HG03378 (cell line): Measurements from ENCODE around the gene SORL1.

Source experiments
- ATAC-seq: cut with Tn5 transposase; IDR thresholded peaks from one replicate; pipeline ENCODE4 v1.9.1; 2021; ENCODE audit warnings: mild to moderate bottlenecking, moderate library complexity; ENCODE audit not compliant: unreplicated experiment

The SORL1 gene

GRCh38 chr11:121534131-121535093 lies 82.3 kb downstream of the SORL1 start:
- no peak for ATAC-seq

GRCh38 chr11:121535129-121535796 lies 83.1 kb downstream of the SORL1 start:
- no peak for ATAC-seq

GRCh38 chr11:121536126-121536525 lies 84.0 kb downstream of the SORL1 start:
- ATAC-seq, result no peak

GRCh38 chr11:121538054-121538453 lies 85.9 kb downstream of the SORL1 start:
- peak; percentile 67 for ATAC-seq

GRCh38 chr11:121539000-121539399 lies 86.9 kb downstream of the SORL1 start:
- ATAC-seq, result no peak

GRCh38 chr11:121540627-121541026 lies 88.5 kb downstream of the SORL1 start:
- no peak for ATAC-seq

GRCh38 chr11:121543836-121544380 lies 91.8 kb downstream of the SORL1 start:
- ATAC-seq, result no peak

GRCh38 chr11:121544956-121545355 lies 92.8 kb downstream of the SORL1 start:
- ATAC-seq, result no peak

- no peak for ATAC-seq
Measured at GRCh38 chr11:121547574-121547973, 95.5 kb downstream of the SORL1 start.

- ATAC-seq, result no peak
Measured at GRCh38 chr11:121550247-121551030, 98.3 kb downstream of the SORL1 start.

GRCh38 chr11:121551463-121551862 lies 99.3 kb downstream of the SORL1 start:
- no peak for ATAC-seq

- ATAC-seq, result no peak
Measured at GRCh38 chr11:121552154-121552553, 100.0 kb downstream of the SORL1 start.

GRCh38 chr11:121552644-121553043 lies 100.5 kb downstream of the SORL1 start:
- ATAC-seq, result no peak

GRCh38 chr11:121553389-121553788 lies 101.3 kb downstream of the SORL1 start:
- no peak for ATAC-seq

- ATAC-seq, result no peak
Measured at GRCh38 chr11:121553806-121554205, 101.7 kb downstream of the SORL1 start.

- no peak for ATAC-seq
Measured at GRCh38 chr11:121554552-121554951, 102.4 kb downstream of the SORL1 start.

- no peak for ATAC-seq
Measured at GRCh38 chr11:121555121-121555520, 103.0 kb downstream of the SORL1 start.

- no peak for ATAC-seq
Measured at GRCh38 chr11:121556937-121557336, 104.8 kb downstream of the SORL1 start.

GRCh38 chr11:121557348-121557747 lies 105.2 kb downstream of the SORL1 start:
- ATAC-seq, result peak; percentile 74

GRCh38 chr11:121559606-121560200 lies 107.6 kb downstream of the SORL1 start:
- no peak for ATAC-seq

- no peak for ATAC-seq
Measured at GRCh38 chr11:121560236-121560635, 108.1 kb downstream of the SORL1 start.
